Erythroblast (primary cell): ENCODE results near the gene NPIPA2.
"Not testable (repeated sequence)": the region's sequence is repeated elsewhere in the genome, so short reads cannot be mapped to it uniquely, and the experiment has no call there.

Experiments used
- DNase-seq, 2 experiments: peaks; one replicate each; lab custom pipeline; 2025; lab: John Stamatoyannopoulos, UW

Gene NPIPA2

GRCh38 chr16:14742273-14743128, at the start of gene NPIPA2:
NPIPA2 (plus strand) TSS chr16:14742533; CDS start chr16:14748066, 5,533 bp downstream.
- DNase-seq, result not testable (repeated sequence)

GRCh38 chr16:14694129-14694528, 48.2 kb upstream of the NPIPA2 start, which contains the start of gene PLA2G10:
PLA2G10 (minus strand) TSS chr16:14694308; CDS start chr16:14694229, 79 bp downstream.
- DNase-seq, result not testable (repeated sequence)

GRCh38 chr16:14701859-14702258, 40.5 kb upstream of the NPIPA2 start:
- DNase-seq, result not testable (repeated sequence)

- not testable (repeated sequence) for DNase-seq
These were observed 39.7 kb upstream of the NPIPA2 start for GRCh38 chr16:14702672-14703071.

- not testable (repeated sequence) for DNase-seq
These were observed 38.9 kb upstream of the NPIPA2 start, which contains the start of gene NPIPA3 for GRCh38 chr16:14703156-14704011. NPIPA3 (plus strand) TSS chr16:14703411; CDS start chr16:14708944, 5,533 bp downstream.

GRCh38 chr16:14733233-14733632, 9.1 kb upstream of the NPIPA2 start:
- DNase-seq, result not testable (repeated sequence)

GRCh38 chr16:14740832-14741385, 1.4 kb upstream of the NPIPA2 start:
- not testable (repeated sequence) for DNase-seq

- not testable (repeated sequence) for DNase-seq
These were observed 539 bp upstream of the NPIPA2 start for GRCh38 chr16:14741794-14742193.

- not testable (repeated sequence) for DNase-seq
These were observed 31.3 kb downstream of the NPIPA2 start for GRCh38 chr16:14773654-14774053.

GRCh38 chr16:14775624-14776023, 33.3 kb downstream of the NPIPA2 start:
- DNase-seq, result not testable (repeated sequence)

- DNase-seq, result not testable (repeated sequence)
These were observed 34.4 kb downstream of the NPIPA2 start for GRCh38 chr16:14776763-14777162.

GRCh38 chr16:14779368-14779877, 37.1 kb downstream of the NPIPA2 start:
- DNase-seq, result not testable (repeated sequence)

- DNase-seq, result not testable (repeated sequence)
These were observed 43.8 kb downstream of the NPIPA2 start for GRCh38 chr16:14786180-14786579.

GRCh38 chr16:14789577-14789976, 47.2 kb downstream of the NPIPA2 start:
- not testable (repeated sequence) for DNase-seq

- not testable (repeated sequence) for DNase-seq
These were observed 48.1 kb downstream of the NPIPA2 start for GRCh38 chr16:14790320-14790956.

- DNase-seq, result not testable (repeated sequence)
These were observed 50.6 kb downstream of the NPIPA2 start for GRCh38 chr16:14792914-14793313.

GRCh38 chr16:14797558-14797957, 55.2 kb downstream of the NPIPA2 start:
- not testable (repeated sequence) for DNase-seq

- DNase-seq, result not testable (repeated sequence)
These were observed 61.2 kb downstream of the NPIPA2 start for GRCh38 chr16:14803577-14803976.

- DNase-seq, result not testable (repeated sequence)
These were observed 64.9 kb downstream of the NPIPA2 start for GRCh38 chr16:14807184-14807678.

- not testable (repeated sequence) for DNase-seq
These were observed 71.6 kb downstream of the NPIPA2 start for GRCh38 chr16:14813890-14814289.
